Stimulated activated CD4-positive, alpha-beta T cell treated with anti-CD3 and anti-CD28 coated beads, TNF-alpha, amount 100 ng/mL, for 4 hours (primary cell): ENCODE measurements around the gene REPS1.

Experiments
- DNase-seq, 3 experiments: peaks; one replicate each; pipeline ENCODE4 v3.0.0-alpha.2; 2020; ENCODE audit warnings: low read depth in 3 of 3

Gene REPS1

GRCh38 chr6:138925806-138926205, 62.2 kb downstream of the REPS1 start:
- DNase-seq: no peak

GRCh38 chr6:138923561-138923960, 64.5 kb downstream of the REPS1 start:
- no peak for DNase-seq

GRCh38 chr6:138920906-138921305, 67.1 kb downstream of the REPS1 start:
- DNase-seq: no peak

- no peak for DNase-seq
Observed at GRCh38 chr6:138914701-138915100, 73.4 kb downstream of the REPS1 start.

- no peak for DNase-seq
Observed at GRCh38 chr6:138912308-138912707, 75.7 kb downstream of the REPS1 start.

- DNase-seq: no peak
Observed at GRCh38 chr6:138909975-138910374, 78.1 kb downstream of the REPS1 start.

GRCh38 chr6:138909511-138909910, 78.5 kb downstream of the REPS1 start:
- DNase-seq: no peak

- no peak for DNase-seq
Observed at GRCh38 chr6:138907167-138907566, 80.9 kb downstream of the REPS1 start.

GRCh38 chr6:138897031-138897430, 91.0 kb downstream of the REPS1 start:
- DNase-seq: no peak

GRCh38 chr6:138896104-138896756, 91.8 kb downstream of the REPS1 start:
- no peak for DNase-seq

- no peak for DNase-seq
Observed at GRCh38 chr6:138891255-138891986, 96.6 kb downstream of the REPS1 start.

GRCh38 chr6:138885156-138885819, 102.8 kb downstream of the REPS1 start:
- DNase-seq: no peak

- no peak for DNase-seq
Observed at GRCh38 chr6:138882369-138883017, 105.6 kb downstream of the REPS1 start.

GRCh38 chr6:138873191-138873590, 114.9 kb downstream of the REPS1 start:
- DNase-seq: no peak

- DNase-seq: no peak
Observed at GRCh38 chr6:138869398-138869797, 118.7 kb downstream of the REPS1 start.

GRCh38 chr6:138868181-138868580, 119.9 kb downstream of the REPS1 start:
- DNase-seq: no peak

GRCh38 chr6:138865480-138866109, 122.5 kb downstream of the REPS1 start:
- no peak for DNase-seq

- DNase-seq: no peak
Observed at GRCh38 chr6:138864343-138864890, 123.6 kb downstream of the REPS1 start.

GRCh38 chr6:138863321-138863720, 124.7 kb downstream of the REPS1 start:
- DNase-seq: no peak

GRCh38 chr6:138862456-138862855, 125.6 kb downstream of the REPS1 start:
- no peak for DNase-seq

- DNase-seq: no peak
Observed at GRCh38 chr6:138857775-138858174, 130.3 kb downstream of the REPS1 start.

- DNase-seq: no peak
Observed at GRCh38 chr6:138856654-138857053, 131.4 kb downstream of the REPS1 start.
